A549 (cell line): ENCODE results near the gene MTX2. TPM values are rescaled to one million over a fixed set of nuclear protein-coding genes. Genes with fewer than 3 reads are reported as not detected.

Source experiments
- ATAC-seq, 2 experiments: fragments of 200-7000 bp in 1 of 2; fragments of >200 bp in 1 of 2; cut with Nextera tagmentation in 1 of 2; cut with Tn5 transposase in 1 of 2; 3 replicates each; pipeline versions ENCODE4 v1.8.0 to v1.9.1; 2018 to 2020; ENCODE audit warnings: mild to moderate bottlenecking in 1 of 2, moderate library complexity in 1 of 2
- CTCF ChIA-PET: fragments of 300-600 bp; sonication (Branson Sonifier 250); formaldehyde crosslinking; extraction: SDS; loops from one replicate; lab custom pipeline; 2021; ENCODE audit warnings: antibody characterized with exemption, inconsistent platforms; lab: Yijun Ruan, JAX
- POLR2A ChIA-PET: fragments of 350-600 bp; formaldehyde crosslinking; extraction: SDS; loops from one replicate; lab custom pipeline; 2021; ENCODE audit warnings: antibody characterized with exemption, inconsistent platforms; lab: Yijun Ruan, JAX
- DNase-seq, 2 experiments: peaks; one replicate each; pipeline versions ENCODE4 v3.0.0 to v3.0.0-alpha.2; 2011 to 2016; ENCODE audit warnings: low read depth in 1 of 2, low spot score in 1 of 2
- FAIRE-seq: peaks from 2 replicates; lab custom pipeline; 2011; peaks lifted over from hg19 to GRCh38; lab: Jason Lieb, UNC
- H3K27ac ChIP-seq, 2 experiments: fragments of >200 bp; sonication (Bioruptor Twin); formaldehyde crosslinking; 3 replicates each; pipeline ENCODE4 v1.5.1; 2016 to 2017
- H3K4me1 ChIP-seq: fragments of >200 bp; sonication (Bioruptor Twin); formaldehyde crosslinking; 3 replicates; pipeline ENCODE4 v1.6.1; 2016
- H3K4me2 ChIP-seq: fragments of >200 bp; sonication (Bioruptor Twin); formaldehyde crosslinking; 3 replicates; pipeline ENCODE4 v1.6.1; 2016
- H3K4me3 ChIP-seq: fragments of >200 bp; sonication (Bioruptor Twin); formaldehyde crosslinking; 3 replicates; pipeline ENCODE4 v1.5.1; 2016
- H3K9me3 ChIP-seq: fragments of >200 bp; sonication (Bioruptor Twin); formaldehyde crosslinking; 3 replicates; pipeline ENCODE4 v1.6.1; 2016
- CBX2 ChIP-seq: fragments of 200-600 bp; sonication (generic); IDR thresholded peaks from 2 replicates; pipeline ENCODE4 v1.6.1; 2016; ENCODE audit warnings: low read depth, mild to moderate bottlenecking, borderline replicate concordance
- CBX8 ChIP-seq: fragments of 200-600 bp; sonication (generic); IDR thresholded peaks from 2 replicates; pipeline ENCODE4 v1.6.1; 2016
- CHD4 ChIP-seq: fragments of 200-600 bp; sonication (generic); IDR thresholded peaks from 2 replicates; pipeline ENCODE4 v1.6.1; 2016; ENCODE audit warnings: antibody characterized with exemption, mild to moderate bottlenecking, borderline replicate concordance
- E2F6 ChIP-seq: IDR thresholded peaks from 2 replicates; pipeline ENCODE4 v1.6.1; 2012; ENCODE audit warnings: low read depth, borderline replicate concordance
- FOXS1 ChIP-seq: fragments of 250-450 bp; sonication (Bioruptor Pico); IDR thresholded peaks from 2 replicates; pipeline ENCODE4 v1.5.0; 2020; ENCODE audit warnings: mild to moderate bottlenecking, moderate library complexity
- GATA3 ChIP-seq: IDR thresholded peaks from 2 replicates; pipeline ENCODE4 v1.6.1; 2012; ENCODE audit warnings: borderline replicate concordance
- HES2 ChIP-seq: fragments of >200 bp; sonication (Bioruptor Twin); formaldehyde crosslinking; IDR thresholded peaks from 2 replicates; pipeline ENCODE4 v1.6.1; 2016
- HOXB13 ChIP-seq: fragments of 250-450 bp; sonication (Bioruptor Pico); IDR thresholded peaks from 2 replicates; pipeline ENCODE4 v1.5.0; 2020; ENCODE audit warnings: low read depth, mild to moderate bottlenecking, moderate library complexity
- HOXB5 ChIP-seq: fragments of 250-450 bp; sonication (Bioruptor Pico); IDR thresholded peaks from 2 replicates; pipeline ENCODE4 v1.5.0; 2020; ENCODE audit warnings: mild to moderate bottlenecking, moderate library complexity
- KDM5A ChIP-seq: fragments of 200-600 bp; sonication (generic); IDR thresholded peaks from 2 replicates; pipeline ENCODE4 v1.6.1; 2016; ENCODE audit warnings: antibody characterized with exemption, mild to moderate bottlenecking
- MAFK ChIP-seq: fragments of 450-650 bp; IDR thresholded peaks from 2 replicates; pipeline ENCODE4 v1.6.1; 2014; ENCODE audit not compliant: partially characterized antibody
- MAX ChIP-seq: IDR thresholded peaks from 2 replicates; pipeline ENCODE4 v1.6.1; 2012
- MYC ChIP-seq: IDR thresholded peaks from 2 replicates; pipeline ENCODE4 v1.6.1; 2012; ENCODE audit warnings: mild to moderate bottlenecking, inconsistent platforms, low read length, improper control_type of control experiment, borderline replicate concordance
- NFE2L2 ChIP-seq: fragments of 150-350 bp; conservative IDR thresholded peaks from 2 replicates; pipeline ENCODE4 v1.6.1; 2014; ENCODE audit warnings: low read length
- PBX3 ChIP-seq: IDR thresholded peaks from 2 replicates; pipeline ENCODE4 v1.6.1; 2012
- PHF8 ChIP-seq: fragments of 200-600 bp; sonication (generic); IDR thresholded peaks from 2 replicates; pipeline ENCODE4 v1.6.1; 2016; ENCODE audit warnings: low read depth, mild to moderate bottlenecking, antibody characterized with exemption, moderate library complexity, borderline replicate concordance
- RAD21 ChIP-seq, 2 experiments: fragments of >200 bp in 1 of 2; sonication (Bioruptor Twin) in 1 of 2; formaldehyde crosslinking in 1 of 2; IDR thresholded peaks in 1 of 2; conservative IDR thresholded peaks in 1 of 2; 2 replicates in 1 of 2; 3 replicates in 1 of 2; pipeline ENCODE4 v1.6.1; 2012 to 2018; ENCODE audit warnings: inconsistent platforms in 1 of 2
- RFX5 ChIP-seq: fragments of 450-650 bp; IDR thresholded peaks from 2 replicates; pipeline ENCODE4 v1.7.1; 2014; ENCODE audit warnings: antibody characterized with exemption, mild to moderate bottlenecking, moderate library complexity
- SREBF2 ChIP-seq: fragments of 450-650 bp; IDR thresholded peaks from 2 replicates; pipeline ENCODE4 v1.6.1; 2014; ENCODE audit warnings: mild to moderate bottlenecking, moderate library complexity
- USF2 ChIP-seq: fragments of 450-650 bp; IDR thresholded peaks from 2 replicates; pipeline ENCODE4 v1.6.1; 2014; ENCODE audit warnings: antibody characterized with exemption
- ZC3H11A ChIP-seq: fragments of 450-650 bp; IDR thresholded peaks from 2 replicates; pipeline ENCODE4 v1.6.1; 2014; ENCODE audit warnings: antibody characterized with exemption, mild to moderate bottlenecking
- WGBS: methylation state at CpG from one replicate; pipeline ENCODE4 v1.1.6; 2017; ENCODE audit errors: missing lambda C conversion rate; 5-methylcytosine and 5-hydroxymethylcytosine counted together
- polyA plus RNA-seq, 4 experiments: library from polyadenylated mRNA; depleted of rRNA in 3 of 4; stranded (reverse); fragments of >200 nt; fragmentation: RNase III in 1 of 4; extraction: RNeasy Plus Mini Kit Qiagen cat#74134 plus additional on column Dnase treatment in 1 of 4; gene quantifications; 2 replicates in 3 of 4; 3 replicates in 1 of 4; pipeline ENCODE4 v1.2.3, GENCODE V29; 2011 to 2017

Gene MTX2
- polyA plus RNA-seq, 2 of the 4 experiments (the other 2 are of a cell fraction), result 56.9 to 81.8 TPM

- Histone ChIP-seq H3K27ac (peak overlapping the region; percentile 85 to 98), H3K9me3 (no peaks in the 10 kb centered on the region), H3K4me1 (peaks cover 8% of the 10 kb centered on the region; the same call in 2 of the 3 replicates), H3K4me2 (peak overlapping the region; percentile 87), H3K4me3 (peak overlapping the region; percentile 71)
- DNase-seq, result no peak
- POLR2A ChIA-PET, result interaction anchor here (1.4 kb wide), 2 partner anchors 12 to 141 kb away, joined by 3 to 4 read pairs; partner anchors contain the start of gene HOXD8
- CTCF ChIA-PET, result interaction anchor here (1.0 kb wide), 1 partner anchor 130 kb away, joined by 4 read pairs; no protein-coding TSS in a partner anchor
- 44% methylated on average over 18 of the region's 18 CpGs for WGBS
- no peak for FAIRE-seq
- no peak; a peak in 1 of 6 replicates for ATAC-seq
- no peak for TF ChIP-seq HOXB13 (CRISPR knock-in tag)
- TF ChIP-seq CBX2, result no peak
- TF ChIP-seq HES2, result no peak
- no peak for TF ChIP-seq PBX3
- no peak for TF ChIP-seq ZC3H11A
- no peak for TF ChIP-seq USF2
- TF ChIP-seq E2F6, result no peak
- TF ChIP-seq MAFK, result no peak
- TF ChIP-seq PHF8, result no peak
- TF ChIP-seq CBX8, result no peak
- TF ChIP-seq RFX5, result no peak
- TF ChIP-seq MAX, result no peak
- no peak for TF ChIP-seq KDM5A
- no peak for TF ChIP-seq RAD21 (conservative IDR thresholded peaks at IDR 0.05 in 1 of 2, IDR thresholded peaks at IDR 0.05 in 1 of 2)
- no peak for TF ChIP-seq NFE2L2
- TF ChIP-seq FOXS1, result no peak
These were observed 983 bp downstream of the MTX2 start for GRCh38 chr2:176270100-176270750.

GRCh38 chr2:176272870-176273459, 3.7 kb downstream of the MTX2 start:
- Histone ChIP-seq H3K4me2 (no peak overlapping the region), H3K9me3 (no peaks in the 10 kb centered on the region), H3K27ac (no peak overlapping the region), H3K4me1 (peaks cover 8% of the 10 kb centered on the region; the same call in 2 of the 3 replicates), H3K4me3 (no peak overlapping the region)
- ATAC-seq (no peak), DNase-seq (no peak), FAIRE-seq (no peak)
- POLR2A ChIA-PET, result no interaction called here
- CTCF ChIA-PET, result no interaction called here
- TF ChIP-seq ZC3H11A, result no peak
- no peak for TF ChIP-seq KDM5A
- TF ChIP-seq HOXB5 (CRISPR knock-in tag), result no peak
- TF ChIP-seq CHD4, result no peak
- TF ChIP-seq CBX2, result no peak
- TF ChIP-seq, all 56 proteins: peak for 0
- 97% methylated on average over 4 of the region's 4 CpGs for WGBS

- CTCF ChIA-PET, result interaction anchor here (1.8 kb wide), 1 partner anchor 138 kb away, joined by 5 read pairs; no protein-coding TSS in a partner anchor
- FAIRE-seq (no peak), DNase-seq (no peak), ATAC-seq (no peak)
- POLR2A ChIA-PET, result interaction anchor here (1.4 kb wide), 1 partner anchor 10 kb away, joined by 4 read pairs; the partner anchor contains the start of gene MTX2
- H3K4me3 ChIP-seq, result no peak overlapping the region
- no peaks in the 10 kb centered on the region for H3K4me1 ChIP-seq
- WGBS, result 92% methylated on average over 1 of the region's 1 CpG
- H3K4me2 ChIP-seq, result no peak overlapping the region
- TF ChIP-seq MYC (no peak), SREBF2 (no peak), MAFK (peak; percentile 2), RFX5 (no peak), GATA3 (no peak)
- H3K9me3 ChIP-seq, result no peaks in the 10 kb centered on the region
- no peak overlapping the region for H3K27ac ChIP-seq
These were observed 9.7 kb downstream of the MTX2 start for GRCh38 chr2:176278927-176279326.
